SK-N-SH treated with all-trans-retinoic acid at 6 μM for 48 hours (cell line): ENCODE measurements around the gene CPA4.

Experiments
- BACH2 ChIP-seq: fragments of 250-450 bp; sonication (Bioruptor Pico); IDR thresholded peaks from 2 replicates; pipeline ENCODE4 v1.9.0; 2021; ENCODE audit warnings: mild to moderate bottlenecking, borderline replicate concordance
- ESRRG ChIP-seq: fragments of 250-450 bp; sonication (Bioruptor Pico); IDR thresholded peaks from 2 replicates; pipeline ENCODE4 v1.6.1; 2021; ENCODE audit warnings: mild to moderate bottlenecking
- ZNF565 ChIP-seq: fragments of 450-650 bp; formaldehyde crosslinking; conservative IDR thresholded peaks from 2 replicates; pipeline ENCODE4 v1.5.0; 2020; ENCODE audit warnings: low read depth, mild to moderate bottlenecking, moderate library complexity
- ZNF70 ChIP-seq: fragments of 450-650 bp; formaldehyde crosslinking; IDR thresholded peaks from 2 replicates; pipeline ENCODE4 v1.5.0; 2020; ENCODE audit warnings: mild to moderate bottlenecking, moderate library complexity
- TF ChIP-seq, protein P1 (sequence below): fragments of 250-450 bp; sonication (Bioruptor Pico); IDR thresholded peaks from 2 replicates; pipeline ENCODE4 v1.5.1; 2020; ENCODE audit warnings: low read depth, mild to moderate bottlenecking, moderate library complexity
- TF ChIP-seq, protein P2 (sequence below): fragments of 250-450 bp; sonication (Bioruptor Pico); IDR thresholded peaks from 2 replicates; pipeline ENCODE4 v1.5.0; 2020; ENCODE audit warnings: mild to moderate bottlenecking, moderate library complexity

DNA sequence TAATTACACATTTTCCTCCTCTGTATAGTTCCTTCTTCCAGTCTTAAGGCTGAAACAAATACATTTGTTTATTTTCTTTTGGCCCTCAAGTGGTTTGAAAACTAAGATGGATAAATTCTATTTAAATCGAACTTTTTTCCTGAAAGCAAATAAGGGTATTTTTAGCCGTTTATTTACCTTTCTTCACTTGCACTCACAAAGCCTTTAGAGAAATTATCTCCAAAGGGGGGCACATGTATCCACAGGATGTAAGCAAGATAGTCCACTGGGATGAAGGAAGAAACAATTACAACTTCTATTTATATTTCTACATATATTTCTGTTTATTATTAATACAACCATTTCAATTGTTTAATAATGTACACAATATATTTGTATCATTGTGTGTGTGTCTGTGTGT, 10.2 kb downstream of the CPA4 start:
- TF ChIP-seq ZNF70 (CRISPR knock-in tag) (no peak), ZNF565 (CRISPR knock-in tag) (no peak), ESRRG (CRISPR knock-in tag) (no peak), BACH2 (CRISPR knock-in tag) (no peak)
- TF ChIP-seq, protein P1, sequence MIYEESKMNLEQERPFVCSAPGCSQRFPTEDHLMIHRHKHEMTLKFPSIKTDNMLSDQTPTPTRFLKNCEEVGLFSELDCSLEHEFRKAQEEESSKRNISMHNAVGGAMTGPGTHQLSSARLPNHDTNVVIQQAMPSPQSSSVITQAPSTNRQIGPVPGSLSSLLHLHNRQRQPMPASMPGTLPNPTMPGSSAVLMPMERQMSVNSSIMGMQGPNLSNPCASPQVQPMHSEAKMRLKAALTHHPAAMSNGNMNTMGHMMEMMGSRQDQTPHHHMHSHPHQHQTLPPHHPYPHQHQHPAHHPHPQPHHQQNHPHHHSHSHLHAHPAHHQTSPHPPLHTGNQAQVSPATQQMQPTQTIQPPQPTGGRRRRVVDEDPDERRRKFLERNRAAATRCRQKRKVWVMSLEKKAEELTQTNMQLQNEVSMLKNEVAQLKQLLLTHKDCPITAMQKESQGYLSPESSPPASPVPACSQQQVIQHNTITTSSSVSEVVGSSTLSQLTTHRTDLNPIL (CRISPR knock-in tag): no peak
- TF ChIP-seq, protein P2, sequence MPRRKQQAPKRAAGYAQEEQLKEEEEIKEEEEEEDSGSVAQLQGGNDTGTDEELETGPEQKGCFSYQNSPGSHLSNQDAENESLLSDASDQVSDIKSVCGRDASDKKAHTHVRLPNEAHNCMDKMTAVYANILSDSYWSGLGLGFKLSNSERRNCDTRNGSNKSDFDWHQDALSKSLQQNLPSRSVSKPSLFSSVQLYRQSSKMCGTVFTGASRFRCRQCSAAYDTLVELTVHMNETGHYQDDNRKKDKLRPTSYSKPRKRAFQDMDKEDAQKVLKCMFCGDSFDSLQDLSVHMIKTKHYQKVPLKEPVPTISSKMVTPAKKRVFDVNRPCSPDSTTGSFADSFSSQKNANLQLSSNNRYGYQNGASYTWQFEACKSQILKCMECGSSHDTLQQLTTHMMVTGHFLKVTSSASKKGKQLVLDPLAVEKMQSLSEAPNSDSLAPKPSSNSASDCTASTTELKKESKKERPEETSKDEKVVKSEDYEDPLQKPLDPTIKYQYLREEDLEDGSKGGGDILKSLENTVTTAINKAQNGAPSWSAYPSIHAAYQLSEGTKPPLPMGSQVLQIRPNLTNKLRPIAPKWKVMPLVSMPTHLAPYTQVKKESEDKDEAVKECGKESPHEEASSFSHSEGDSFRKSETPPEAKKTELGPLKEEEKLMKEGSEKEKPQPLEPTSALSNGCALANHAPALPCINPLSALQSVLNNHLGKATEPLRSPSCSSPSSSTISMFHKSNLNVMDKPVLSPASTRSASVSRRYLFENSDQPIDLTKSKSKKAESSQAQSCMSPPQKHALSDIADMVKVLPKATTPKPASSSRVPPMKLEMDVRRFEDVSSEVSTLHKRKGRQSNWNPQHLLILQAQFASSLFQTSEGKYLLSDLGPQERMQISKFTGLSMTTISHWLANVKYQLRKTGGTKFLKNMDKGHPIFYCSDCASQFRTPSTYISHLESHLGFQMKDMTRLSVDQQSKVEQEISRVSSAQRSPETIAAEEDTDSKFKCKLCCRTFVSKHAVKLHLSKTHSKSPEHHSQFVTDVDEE: no peak
